BJ (cell line): ENCODE measurements around the gene KCTD16. TPM values are rescaled to one million over a fixed set of nuclear protein-coding genes. Genes with fewer than 3 reads are reported as not detected.

Source experiments
- CTCF ChIA-PET: fragments of 350-600 bp; formaldehyde crosslinking; extraction: SDS; loops from one replicate; lab custom pipeline; 2021; ENCODE audit warnings: antibody characterized with exemption, inconsistent platforms; lab: Yijun Ruan, JAX
- POLR2A ChIA-PET: fragments of 300-600 bp; sonication (Branson Sonifier 250); formaldehyde crosslinking; extraction: SDS; loops from one replicate; lab custom pipeline; 2021; ENCODE audit warnings: antibody characterized with exemption; lab: Charles Lee
- DNase-seq: peaks from one replicate; pipeline ENCODE4 v3.0.0-alpha.2; 2011; ENCODE audit warnings: low read depth
- H3K27me3 ChIP-seq: 2 replicates; pipeline ENCODE4 v1.6.0; 2011; ENCODE audit warnings: low read length; ENCODE audit not compliant: control insufficient read depth, insufficient read depth
- H3K36me3 ChIP-seq: 2 replicates; pipeline ENCODE4 v1.5.1; 2011; ENCODE audit warnings: low read length; ENCODE audit not compliant: control insufficient read depth, insufficient read depth
- H3K4me3 ChIP-seq: 2 replicates; pipeline ENCODE4 v1.5.1; 2011; ENCODE audit warnings: low read depth, mild to moderate bottlenecking, control low read depth, low read length
- polyA minus RNA-seq: library from RNA; depleted of rRNA, polyadenylated mRNA; stranded (reverse); fragments of >200 nt; gene quantifications from 2 replicates; pipeline ENCODE4 v1.2.3, GENCODE V29; 2011; rRNA and poly(A)+ RNA removed
- polyA plus RNA-seq: library from polyadenylated mRNA; depleted of rRNA; stranded (reverse); fragments of >200 nt; gene quantifications from 2 replicates; pipeline ENCODE4 v1.2.3, GENCODE V29; 2011; rRNA removed
- TF ChIP-seq, protein P1 (sequence below): IDR thresholded peaks from 2 replicates; pipeline ENCODE4 v1.5.1; 2011; ENCODE audit warnings: low read depth, mild to moderate bottlenecking, control low read depth, inconsistent platforms, low read length, moderate library complexity; ENCODE audit not compliant: insufficient read depth

KCTD16 gene
- polyA plus RNA-seq = 1.7 and 2.6 TPM in 2 replicates
- 3.6 and 6.8 TPM in 2 replicates for polyA minus RNA-seq

DNA sequence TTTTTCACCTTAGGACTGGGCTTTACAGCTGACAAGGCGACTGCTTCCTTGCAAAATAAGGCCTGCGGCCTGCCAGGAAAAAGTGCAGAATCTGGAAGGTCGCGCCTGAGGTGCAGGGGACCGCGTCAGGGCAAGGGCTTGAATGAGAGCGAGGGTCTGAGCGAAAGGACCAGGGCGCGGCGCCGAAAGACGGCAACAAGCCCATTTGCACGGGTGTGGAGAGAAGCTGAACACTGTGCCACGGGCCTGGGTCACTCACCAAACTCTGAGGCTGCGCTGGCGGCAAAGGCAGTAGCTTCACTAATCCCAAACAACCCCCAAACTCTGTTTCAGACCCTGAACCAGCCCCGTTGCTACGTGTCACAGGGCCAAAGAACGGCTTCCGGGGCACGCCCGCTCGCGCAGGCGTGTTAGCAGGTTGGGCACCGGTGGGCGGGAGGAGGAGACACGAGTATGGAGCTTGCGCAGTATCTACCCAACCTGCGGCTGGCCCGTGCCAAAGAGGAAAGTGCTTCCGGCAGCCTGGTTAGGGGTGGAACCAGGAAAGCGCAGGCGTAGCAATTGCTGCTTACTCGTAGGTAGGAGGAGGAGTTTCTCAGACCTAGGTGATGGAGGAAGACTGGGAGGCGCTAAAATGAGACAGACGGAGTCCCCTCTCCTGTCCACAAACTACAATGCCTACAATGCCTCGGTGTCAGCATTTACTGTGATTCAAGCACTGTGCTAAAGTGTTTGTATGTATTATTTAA is at the start of gene KCTD16, which contains the start of gene YIPF5:
TSS of gene KCTD16 (plus strand) at position 598 of the 749 bp plus-strand sequence.
TSS of gene YIPF5 (minus strand) at position 384 of the 749 bp plus-strand sequence. CDS start 704 bp downstream, outside the sequence.
- ChIA-PET CTCF (interaction anchor here (0.6 to 1.2 kb wide), 2 partner anchors 18 to 1039 kb away, joined by 3 to 5 read pairs; no protein-coding TSS in a partner anchor), POLR2A (interaction anchor here (0.6 to 0.8 kb wide), 2 partner anchors 184 to 1445 kb away, joined by 4 to 18 read pairs; no protein-coding TSS in a partner anchor)
- DNase-seq = peak; percentile 85
- no peaks in the 10 kb centered on the region for H3K36me3 ChIP-seq
- TF ChIP-seq, protein P1, sequence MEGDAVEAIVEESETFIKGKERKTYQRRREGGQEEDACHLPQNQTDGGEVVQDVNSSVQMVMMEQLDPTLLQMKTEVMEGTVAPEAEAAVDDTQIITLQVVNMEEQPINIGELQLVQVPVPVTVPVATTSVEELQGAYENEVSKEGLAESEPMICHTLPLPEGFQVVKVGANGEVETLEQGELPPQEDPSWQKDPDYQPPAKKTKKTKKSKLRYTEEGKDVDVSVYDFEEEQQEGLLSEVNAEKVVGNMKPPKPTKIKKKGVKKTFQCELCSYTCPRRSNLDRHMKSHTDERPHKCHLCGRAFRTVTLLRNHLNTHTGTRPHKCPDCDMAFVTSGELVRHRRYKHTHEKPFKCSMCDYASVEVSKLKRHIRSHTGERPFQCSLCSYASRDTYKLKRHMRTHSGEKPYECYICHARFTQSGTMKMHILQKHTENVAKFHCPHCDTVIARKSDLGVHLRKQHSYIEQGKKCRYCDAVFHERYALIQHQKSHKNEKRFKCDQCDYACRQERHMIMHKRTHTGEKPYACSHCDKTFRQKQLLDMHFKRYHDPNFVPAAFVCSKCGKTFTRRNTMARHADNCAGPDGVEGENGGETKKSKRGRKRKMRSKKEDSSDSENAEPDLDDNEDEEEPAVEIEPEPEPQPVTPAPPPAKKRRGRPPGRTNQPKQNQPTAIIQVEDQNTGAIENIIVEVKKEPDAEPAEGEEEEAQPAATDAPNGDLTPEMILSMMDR = no peak
- H3K4me3 ChIP-seq = peak within 1 kb of the TSS; percentile 70
- no peaks in the 10 kb centered on the region for H3K27me3 ChIP-seq

DNA sequence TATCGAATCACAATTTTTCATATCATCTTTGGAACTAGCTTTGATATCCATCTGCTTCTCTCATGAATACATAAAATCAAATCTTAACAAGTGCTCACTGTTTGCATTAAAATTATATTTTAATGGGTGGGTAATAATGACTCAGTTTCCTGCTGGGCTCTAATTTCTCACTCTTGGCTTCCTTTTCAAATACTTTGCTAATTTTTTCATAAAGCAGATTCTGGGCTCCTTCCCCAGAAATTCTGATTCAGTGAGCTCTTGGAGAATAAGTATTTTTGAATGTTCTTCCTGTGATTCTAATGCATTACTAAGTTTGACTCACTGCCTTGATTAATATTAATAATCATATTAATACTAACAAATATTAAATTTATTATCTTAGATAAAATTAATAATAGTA is 49.1 kb upstream of the KCTD16 start:
- Histone ChIP-seq H3K4me3 (no peak overlapping the region), H3K27me3 (no peaks in the 10 kb centered on the region), H3K36me3 (no peaks in the 10 kb centered on the region)
- TF ChIP-seq, protein P1 = no peak
- POLR2A ChIA-PET = no interaction called here
- DNase-seq = no peak
- CTCF ChIA-PET = interaction anchor here (0.9 to 2.0 kb wide), 6 partner anchors 9 to 22 kb away, joined by 3 to 4 read pairs (median 3); no protein-coding TSS in a partner anchor

DNA sequence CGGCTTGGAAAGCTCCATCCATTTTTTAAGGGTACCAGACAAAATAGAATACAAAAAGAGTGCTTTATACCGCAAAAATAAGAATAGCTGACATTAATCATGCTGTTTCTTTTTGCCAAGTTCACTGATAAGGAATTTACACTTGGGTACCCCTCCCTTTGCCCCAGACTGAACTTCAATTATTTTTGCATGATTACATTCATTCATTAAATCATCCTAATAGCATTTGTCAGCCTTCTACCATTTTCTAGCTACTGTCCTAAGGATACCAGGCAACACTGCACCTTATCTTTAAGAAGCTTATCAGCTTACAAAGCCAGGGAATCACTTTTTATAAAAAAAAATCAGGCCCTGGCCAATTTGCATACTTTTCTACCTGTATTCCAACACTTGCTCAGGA is 48.6 kb upstream of the KCTD16 start:
- no peak for DNase-seq
- TF ChIP-seq, protein P1 = no peak
- CTCF ChIA-PET = interaction anchor here (0.9 to 2.0 kb wide), 6 partner anchors 9 to 23 kb away, joined by 3 to 4 read pairs (median 3); no protein-coding TSS in a partner anchor
- Histone ChIP-seq H3K27me3 (no peaks in the 10 kb centered on the region), H3K4me3 (no peak overlapping the region), H3K36me3 (no peaks in the 10 kb centered on the region)
- POLR2A ChIA-PET = no interaction called here

DNA sequence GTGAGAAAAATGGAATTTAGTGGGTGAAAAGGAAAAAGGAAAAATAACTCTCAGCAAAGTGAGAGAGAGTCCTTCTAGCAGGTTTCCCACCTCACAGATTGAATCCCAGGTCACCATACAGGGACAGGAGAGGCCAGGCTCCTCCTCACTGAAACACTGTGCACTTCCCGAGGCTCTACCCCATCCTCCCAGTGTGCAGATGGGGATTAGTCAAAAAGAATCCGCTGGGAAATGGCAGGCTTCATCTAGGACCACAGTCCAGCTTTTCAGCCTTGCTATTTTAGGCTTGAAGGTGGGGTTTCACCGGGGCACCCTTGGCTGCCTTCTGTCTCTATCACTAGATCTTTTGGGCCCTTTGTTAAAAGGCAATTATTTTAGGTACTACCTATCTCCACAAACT is 48.0 kb upstream of the KCTD16 start:
- TF ChIP-seq, protein P1 = no peak
- DNase-seq = no peak
- POLR2A ChIA-PET = no interaction called here
- CTCF ChIA-PET = interaction anchor here (1.1 to 1.4 kb wide), 3 partner anchors 16 to 23 kb away, joined by 3 read pairs; no protein-coding TSS in a partner anchor
- Histone ChIP-seq H3K27me3 (no peaks in the 10 kb centered on the region), H3K4me3 (no peak overlapping the region), H3K36me3 (no peaks in the 10 kb centered on the region)

DNA sequence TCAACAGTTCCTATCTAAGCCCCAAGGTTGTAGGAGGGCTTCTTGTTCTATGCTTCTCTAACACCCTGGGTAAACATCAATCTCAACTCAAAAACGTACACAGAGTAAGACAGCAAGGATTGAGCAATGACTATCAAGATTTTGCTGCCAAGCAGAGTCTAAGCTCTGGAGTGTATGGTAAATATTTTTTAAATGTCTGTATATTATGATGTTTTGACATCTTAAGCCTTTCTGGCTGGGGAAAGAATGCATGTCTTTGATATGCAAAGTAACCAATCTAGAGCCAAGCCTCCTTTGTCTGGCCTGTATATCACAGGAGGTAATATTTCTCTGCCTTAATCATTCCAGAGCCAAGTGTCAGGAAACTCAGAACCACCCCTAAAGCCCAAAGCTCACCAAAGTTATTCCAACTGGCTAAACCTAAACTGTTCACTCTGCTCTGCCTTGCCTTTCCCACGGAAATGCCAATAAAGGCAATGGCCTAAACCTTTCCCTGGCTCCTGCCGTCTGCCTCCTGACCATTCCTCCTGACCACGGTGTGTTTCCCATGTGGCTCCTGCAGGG is 45.4 kb upstream of the KCTD16 start:
- no peak overlapping the region for H3K4me3 ChIP-seq
- ChIA-PET POLR2A (no interaction called here), CTCF (interaction anchor here (1.9 kb wide), 1 partner anchor 15 kb away, joined by 5 read pairs; no protein-coding TSS in a partner anchor)
- TF ChIP-seq, protein P1 = no peak
- no peaks in the 10 kb centered on the region for H3K27me3 ChIP-seq
- DNase-seq = no peak
- H3K36me3 ChIP-seq = no peaks in the 10 kb centered on the region
